Activated naive CD4-positive, alpha-beta T cell treated with anti-CD3 and anti-CD28 coated beads, Interleukin-2, amount 50 U/mL, for 16 hours (primary cell): ENCODE measurements around the gene ATRNL1.
A peak's percentile ranks its signal among the peaks of the same experiment; 100 is the strongest.
"Not testable (repeated sequence)": the region's sequence is repeated elsewhere in the genome, so short reads cannot be mapped to it uniquely, and the experiment has no call there.

Experiments
- DNase-seq: peaks from one replicate; pipeline ENCODE4 v3.0.0-alpha.2; 2020

Gene ATRNL1

DNA sequence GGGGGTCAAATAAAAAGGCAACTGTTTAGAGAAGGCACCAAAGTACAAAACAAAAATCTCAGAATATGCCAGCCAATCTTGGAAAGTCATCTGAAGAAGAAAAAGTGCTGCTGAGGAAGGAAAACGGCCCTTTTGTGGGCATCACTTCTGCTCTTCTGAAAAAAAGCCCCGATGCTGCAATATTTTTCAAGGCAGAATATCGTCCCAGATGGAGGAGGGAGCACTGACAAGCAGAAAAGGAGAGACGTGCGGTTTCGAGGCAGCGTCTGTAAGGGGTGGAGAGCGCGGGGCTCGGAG is 959 bp upstream of the ATRNL1 start:
- DNase-seq = no peak

GRCh38 chr10:115092555-115093285 is 445 bp upstream of the ATRNL1 start:
- peak; percentile 22 for DNase-seq

GRCh38 chr10:115093776-115094408 is 727 bp downstream of the ATRNL1 start:
- DNase-seq = peak; percentile 12

- no peak for DNase-seq
Measured at GRCh38 chr10:115094416-115095140, 1.4 kb downstream of the ATRNL1 start.

GRCh38 chr10:115095758-115096157 is 2.6 kb downstream of the ATRNL1 start:
- DNase-seq = no peak

GRCh38 chr10:115103700-115104099 is 10.5 kb downstream of the ATRNL1 start:
- DNase-seq = no peak

- DNase-seq = not testable (repeated sequence)
Measured at GRCh38 chr10:115105411-115105810, 12.2 kb downstream of the ATRNL1 start.

- DNase-seq = no peak
Measured at GRCh38 chr10:115107830-115108229, 14.7 kb downstream of the ATRNL1 start.

GRCh38 chr10:115117301-115117700 is 24.1 kb downstream of the ATRNL1 start:
- no peak for DNase-seq

- no peak for DNase-seq
Measured at GRCh38 chr10:115118346-115118745, 25.2 kb downstream of the ATRNL1 start.

GRCh38 chr10:115125505-115125904 is 32.3 kb downstream of the ATRNL1 start:
- DNase-seq = no peak

DNA sequence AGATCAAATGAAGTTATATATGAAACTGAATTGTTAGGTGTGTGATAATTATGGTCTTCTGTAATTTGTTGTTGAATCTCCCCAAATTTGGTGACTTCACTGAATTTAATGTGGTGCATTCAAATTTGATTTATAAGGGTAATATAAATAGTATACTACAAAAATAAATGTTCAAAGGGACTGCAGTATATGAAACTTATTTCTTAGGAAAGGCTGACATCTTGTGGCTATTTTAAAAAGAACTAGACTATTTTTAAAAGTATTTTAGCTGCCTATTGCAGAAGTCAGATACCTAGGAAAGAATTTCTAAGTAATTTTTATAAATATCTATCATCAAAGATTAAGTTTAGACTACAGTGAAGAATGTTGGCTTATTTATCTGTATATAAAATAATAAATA is 36.6 kb downstream of the ATRNL1 start:
- no peak for DNase-seq

GRCh38 chr10:115136616-115137015 is 43.5 kb downstream of the ATRNL1 start:
- no peak for DNase-seq

DNA sequence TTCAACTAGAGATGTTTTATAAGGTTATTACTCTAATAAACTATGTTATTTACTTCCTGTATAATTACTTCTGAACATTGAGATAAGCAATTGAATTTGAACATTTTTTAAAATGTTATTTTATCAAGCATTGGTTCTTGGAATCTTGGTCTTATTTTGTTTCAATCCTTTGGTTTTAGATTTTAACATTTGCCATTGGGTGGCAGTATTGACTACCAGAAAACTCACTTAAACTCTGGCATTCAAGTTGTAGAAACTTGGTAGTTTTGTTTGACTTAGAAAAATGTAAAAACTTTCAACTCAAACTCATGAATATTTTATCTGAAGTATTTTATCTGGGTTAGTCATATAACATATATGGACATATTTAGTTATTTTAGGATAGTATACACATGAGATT is 48.1 kb downstream of the ATRNL1 start:
- DNase-seq = no peak

- DNase-seq = no peak
Measured at GRCh38 chr10:115157357-115157756, 64.2 kb downstream of the ATRNL1 start.

DNA sequence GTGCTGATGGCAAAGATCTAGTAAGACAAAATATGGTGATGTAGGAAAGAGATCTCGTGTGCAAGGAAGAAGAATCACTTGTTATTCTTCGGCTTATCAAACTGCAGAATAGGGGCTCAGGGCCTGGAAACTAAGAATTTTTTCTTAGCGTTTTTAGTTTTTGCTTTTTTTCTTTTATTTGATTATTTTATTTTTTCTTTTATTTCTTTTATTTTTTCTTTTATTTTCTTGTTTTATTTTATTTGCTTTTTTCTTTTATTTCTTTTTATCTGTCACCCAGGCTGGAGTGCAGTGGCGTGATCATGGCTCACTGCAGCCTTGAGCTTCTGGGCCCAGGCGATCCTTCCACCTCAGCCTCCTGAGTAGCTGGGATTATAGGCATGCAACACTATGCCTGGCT is 70.0 kb downstream of the ATRNL1 start:
- no peak for DNase-seq

GRCh38 chr10:115164220-115164619 is 71.1 kb downstream of the ATRNL1 start:
- DNase-seq = no peak

GRCh38 chr10:115167751-115168150 is 74.6 kb downstream of the ATRNL1 start:
- no peak for DNase-seq

DNA sequence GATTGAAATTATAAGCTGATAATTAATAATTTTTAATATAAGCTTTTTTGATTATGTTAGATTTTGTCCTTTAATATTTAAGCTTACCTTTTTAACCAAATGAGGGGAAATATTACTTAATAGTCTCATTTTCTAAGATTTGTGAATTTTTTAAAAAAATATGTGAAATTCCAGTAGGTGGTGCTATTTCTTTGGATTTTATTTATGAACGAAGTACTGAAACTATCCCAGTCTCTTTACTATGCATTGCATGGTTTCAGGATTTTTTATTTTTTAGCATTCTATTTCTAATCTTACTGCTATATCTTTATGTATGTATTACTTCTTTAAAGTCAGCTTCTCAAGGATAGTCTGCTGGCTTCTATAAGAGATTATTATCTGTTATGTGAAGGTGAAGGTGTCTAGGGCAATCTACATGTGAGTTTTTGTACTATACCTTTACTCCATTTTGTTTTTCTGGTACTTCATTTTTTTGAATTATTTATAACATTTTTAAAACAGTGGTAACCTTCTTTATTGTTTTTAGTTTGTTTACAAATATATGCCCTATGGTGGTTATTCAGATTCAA is 78.3 kb downstream of the ATRNL1 start:
- DNase-seq = no peak

GRCh38 chr10:115173915-115174443 is 80.8 kb downstream of the ATRNL1 start:
- DNase-seq = no peak

GRCh38 chr10:115207276-115207675 is 114.1 kb downstream of the ATRNL1 start:
- DNase-seq = not testable (repeated sequence)

DNA sequence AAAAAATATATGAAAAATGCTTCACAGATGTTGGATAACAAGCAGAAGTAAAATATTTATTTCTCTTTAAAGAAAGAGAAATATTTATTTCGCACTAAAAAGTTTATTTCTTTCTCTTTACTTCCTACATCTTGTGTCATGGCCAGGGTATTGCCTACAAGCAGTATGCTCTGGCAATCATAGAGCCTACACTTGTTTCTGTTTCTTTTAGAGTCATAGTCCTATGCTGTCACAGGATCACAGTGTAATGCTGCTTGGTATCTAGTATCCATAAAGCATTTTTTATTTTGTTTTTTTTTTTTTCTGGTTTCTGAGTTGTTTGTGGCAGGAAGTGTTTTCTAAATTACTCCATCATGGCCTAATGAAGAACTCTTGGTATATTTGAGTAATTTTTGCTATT is 116.0 kb downstream of the ATRNL1 start:
- no peak for DNase-seq

DNA sequence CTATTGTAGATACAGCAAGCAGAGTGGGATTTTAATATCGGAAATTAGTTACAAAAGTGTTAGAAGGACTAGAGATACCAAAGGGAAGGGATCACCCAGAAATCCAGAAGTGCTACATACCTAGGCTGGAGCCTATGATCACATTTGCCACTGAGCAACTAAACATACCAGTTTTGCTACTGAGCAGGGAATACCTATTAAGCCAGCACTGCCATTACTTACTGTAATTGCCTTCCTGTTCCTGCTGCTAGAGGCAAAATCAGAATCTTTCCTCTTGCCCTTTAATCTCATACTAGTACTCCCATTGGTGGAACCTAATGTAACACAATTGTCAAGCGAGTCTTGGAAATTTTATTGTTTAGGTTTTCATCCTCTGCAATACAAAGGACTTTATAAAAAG is 121.7 kb downstream of the ATRNL1 start:
- DNase-seq = no peak

GRCh38 chr10:115219203-115219602 is 126.0 kb downstream of the ATRNL1 start:
- no peak for DNase-seq
